ENCODE data around the gene WDFY2. TPM values are rescaled to one million over a fixed set of nuclear protein-coding genes. Genes with fewer than 3 reads are reported as not detected.

The WDFY2 gene
- total RNA-seq, 1 experiment from 2014 or later: 4.1 TPM

GRCh38 chr13:51549050-51549449 is 35.2 kb upstream of the WDFY2 start:
- no peaks in the 10 kb centered on the region for H3K36me3 ChIP-seq (ENCODE audit: low read depth, low read length)
- H4K20me1 ChIP-seq (ENCODE audit: low read length): no peaks in the 10 kb centered on the region
- H3K4me1 ChIP-seq (ENCODE audit: insufficient read depth, low read length): no peaks in the 10 kb centered on the region
- no peak overlapping the region for H3K9ac ChIP-seq (ENCODE audit: low read length)
- ATAC-seq (no peak), DNase-seq (no peak)
- POLR2A ChIA-PET (ENCODE audit: unreplicated experiment): no interaction called here
- H3K9me2 ChIP-seq (replicated peaks; ENCODE audit: low read length): no peaks in the 10 kb centered on the region
- H3F3A ChIP-seq (ENCODE audit: low read length, unreplicated experiment): no peaks in the 10 kb centered on the region
- no peak overlapping the region for H3K4me2 ChIP-seq (ENCODE audit: low read length)
- no peak overlapping the region for H3K4me3 ChIP-seq (ENCODE audit: low read length)
- BruUV-seq (replicated peaks): no TSS peak
- CTCF ChIA-PET: no interaction called here
- no peaks in the 10 kb centered on the region for H3K9me3 ChIP-seq (ENCODE audit: low read length)
- H3K27ac ChIP-seq (ENCODE audit: low read length): no peak overlapping the region
- no peaks in the 10 kb centered on the region for H3K27me3 ChIP-seq (ENCODE audit: low read length)
- no peak for TF ChIP-seq EZH2 (IDR thresholded peaks at IDR 0.05; ENCODE audit: low read length, unreplicated experiment)
- TF ChIP-seq EZH2phosphoT487 (IDR thresholded peaks at IDR 0.05; ENCODE audit: borderline replicate concordance, low read length): no peak
- no peak for TF ChIP-seq CTCF (conservative IDR thresholded peaks at IDR 0.05; ENCODE audit: low read depth, low read length)
- H2AFZ ChIP-seq (ENCODE audit: low read length): no peak overlapping the region
- intact Hi-C loops (cut with micrococcal nuclease): no loop called here
- no peaks in the 10 kb centered on the region for H3K79me2 ChIP-seq (ENCODE audit: low read length)

GRCh38 chr13:51549593-51549992 is 34.7 kb upstream of the WDFY2 start:
- H3K9me3 ChIP-seq (ENCODE audit: low read length): no peaks in the 10 kb centered on the region
- H3K9me2 ChIP-seq (replicated peaks; ENCODE audit: low read length): no peaks in the 10 kb centered on the region
- no peak for ATAC-seq
- H3K4me2 ChIP-seq (ENCODE audit: low read length): no peak overlapping the region
- no peak overlapping the region for H3K4me3 ChIP-seq (ENCODE audit: low read length)
- CTCF ChIA-PET: no interaction called here
- H3K27me3 ChIP-seq (ENCODE audit: low read length): no peaks in the 10 kb centered on the region
- H3K79me2 ChIP-seq (ENCODE audit: low read length): no peaks in the 10 kb centered on the region
- H3K9ac ChIP-seq (ENCODE audit: low read length): no peak overlapping the region
- H2AFZ ChIP-seq (ENCODE audit: low read length): no peak overlapping the region
- no peaks in the 10 kb centered on the region for H3K4me1 ChIP-seq (ENCODE audit: insufficient read depth, low read length)
- H4K20me1 ChIP-seq (ENCODE audit: low read length): no peaks in the 10 kb centered on the region
- intact Hi-C loops (cut with micrococcal nuclease): no loop called here
- no peaks in the 10 kb centered on the region for H3K36me3 ChIP-seq (ENCODE audit: low read depth, low read length)
- POLR2A ChIA-PET (ENCODE audit: unreplicated experiment): no interaction called here
- TF ChIP-seq CTCF (conservative IDR thresholded peaks at IDR 0.05; ENCODE audit: low read depth, low read length): no peak
- no peak for TF ChIP-seq EZH2 (IDR thresholded peaks at IDR 0.05; ENCODE audit: low read length, unreplicated experiment)
- TF ChIP-seq EZH2phosphoT487 (IDR thresholded peaks at IDR 0.05; ENCODE audit: borderline replicate concordance, low read length): no peak
- no TSS peak for BruUV-seq (replicated peaks)
- no peak overlapping the region for H3K27ac ChIP-seq (ENCODE audit: low read length)
- DNase-seq: no peak
- no peaks in the 10 kb centered on the region for H3F3A ChIP-seq (ENCODE audit: low read length, unreplicated experiment)

- no peaks in the 10 kb centered on the region for H4K20me1 ChIP-seq (ENCODE audit: low read length)
- intact Hi-C loops (cut with micrococcal nuclease): no loop called here
- H3K9ac ChIP-seq (ENCODE audit: low read length): no peak overlapping the region
- no peaks in the 10 kb centered on the region for H3K27me3 ChIP-seq (ENCODE audit: low read length)
- DNase-seq: no peak
- H3K79me2 ChIP-seq (ENCODE audit: low read length): no peaks in the 10 kb centered on the region
- H2AFZ ChIP-seq (ENCODE audit: low read length): no peak overlapping the region
- H3K4me2 ChIP-seq (ENCODE audit: low read length): no peak overlapping the region
- no peaks in the 10 kb centered on the region for H3K9me2 ChIP-seq (replicated peaks; ENCODE audit: low read length)
- H3K9me3 ChIP-seq (ENCODE audit: low read length): no peaks in the 10 kb centered on the region
- no peak overlapping the region for H3K27ac ChIP-seq (ENCODE audit: low read length)
- no peaks in the 10 kb centered on the region for H3K4me1 ChIP-seq (ENCODE audit: insufficient read depth, low read length)
- no peak for ATAC-seq
- ChIA-PET CTCF (no interaction called here), POLR2A (ENCODE audit: unreplicated experiment) (no interaction called here)
- H3K4me3 ChIP-seq (ENCODE audit: low read length): no peak overlapping the region
- H3K36me3 ChIP-seq (ENCODE audit: low read depth, low read length): no peaks in the 10 kb centered on the region
- TF ChIP-seq EZH2 (IDR thresholded peaks at IDR 0.05; ENCODE audit: low read length, unreplicated experiment) (no peak), CTCF (conservative IDR thresholded peaks at IDR 0.05; ENCODE audit: low read depth, low read length) (no peak), EZH2phosphoT487 (IDR thresholded peaks at IDR 0.05; ENCODE audit: borderline replicate concordance, low read length) (no peak)
- no peaks in the 10 kb centered on the region for H3F3A ChIP-seq (ENCODE audit: low read length, unreplicated experiment)
- no TSS peak for BruUV-seq (replicated peaks)
Measured at GRCh38 chr13:51550151-51550550, 34.1 kb upstream of the WDFY2 start.

Data from PC-3 (cell line).